ENCODE measurements around the gene PNLDC1.

GRCh38 chr6:159817951-159818739, 18.1 kb downstream of the PNLDC1 start:
- TF ChIP-seq ZBTB7A (IDR thresholded peaks at IDR 0.05; ENCODE audit: low read depth), result no peak
- no peak for TF ChIP-seq CEBPB (IDR thresholded peaks at IDR 0.05)
- no peak for TF ChIP-seq YY1 (IDR thresholded peaks at IDR 0.05; ENCODE audit: low read depth)
- no peak for TF ChIP-seq EP300 (IDR thresholded peaks at IDR 0.05; ENCODE audit: borderline replicate concordance)
- no peak for TF ChIP-seq MAX (IDR thresholded peaks at IDR 0.05)
- no peak for TF ChIP-seq RAD21 (IDR thresholded peaks at IDR 0.05; ENCODE audit: low read depth)
- no peak for TF ChIP-seq TCF12 (IDR thresholded peaks at IDR 0.05; ENCODE audit: low read depth)
- TF ChIP-seq CREB1 (IDR thresholded peaks at IDR 0.05; ENCODE audit: low read depth), result no peak
